Measurements from ENCODE around the gene PTP4A2. TPM values are rescaled to one million over a fixed set of nuclear protein-coding genes. Genes with fewer than 3 reads are reported as not detected.
A peak's percentile ranks its signal among the peaks of the same experiment; 100 is the strongest.

PTP4A2 gene
- 236 TPM for total RNA-seq
- 130 TPM for polyA plus RNA-seq (ENCODE audit: insufficient read depth, low read depth, low replicate concordance)
- long read RNA-seq, donor 1, transcript PTP4A2-218 (5 exons, 3,353 nt), result major isoform, 20 of 51 reads
- long read RNA-seq, donor 1, transcript PTP4A2-221 (6 exons, 3,921 nt), result minor isoform, 18 of 51 reads
- long read RNA-seq, donor 1, partial matches to known transcripts, result 8 of 51 reads
- long read RNA-seq, donor 1, other reads (novel, unspliced or antisense), result 0 of 51 reads
- long read RNA-seq, donor 2, transcript PTP4A2-221 (6 exons, 3,921 nt), result minor isoform, 29 of 90 reads
- long read RNA-seq, donor 2, transcript PTP4A2-218 (5 exons, 3,353 nt), result major isoform, 47 of 90 reads
- long read RNA-seq, donor 2, transcript PTP4A2-201 (4 exons, 1,032 nt), result minor isoform, 5 of 90 reads
- long read RNA-seq, donor 2, partial matches to known transcripts, result 7 of 90 reads
- long read RNA-seq, donor 2, other reads (novel, unspliced or antisense), result 0 of 90 reads
- long read RNA-seq, donor 3, transcript PTP4A2-221 (6 exons, 3,921 nt), result minor isoform, 27 of 101 reads
- long read RNA-seq, donor 3, transcript PTP4A2-201 (4 exons, 1,032 nt), result minor isoform, 9 of 101 reads
- long read RNA-seq, donor 3, transcript PTP4A2-218 (5 exons, 3,353 nt), result major isoform, 54 of 101 reads
- long read RNA-seq, donor 3, partial matches to known transcripts, result 6 of 101 reads
- long read RNA-seq, donor 3, other reads (novel, unspliced or antisense), result 0 of 101 reads
- long read RNA-seq, donor 4, transcript PTP4A2-201 (4 exons, 1,032 nt), result minor isoform, 5 of 103 reads
- long read RNA-seq, donor 4, transcript PTP4A2-221 (6 exons, 3,921 nt), result minor isoform, 17 of 103 reads
- long read RNA-seq, donor 4, transcript PTP4A2-218 (5 exons, 3,353 nt), result major isoform, 47 of 103 reads
- long read RNA-seq, donor 4, partial matches to known transcripts, result 20 of 103 reads
- long read RNA-seq, donor 4, other reads (novel, unspliced or antisense), result 11 of 103 reads
- long read RNA-seq, donor 5, transcript PTP4A2-218 (5 exons, 3,353 nt), result major isoform, 5 of 5 reads
- long read RNA-seq, donor 5, partial matches to known transcripts, result 0 of 5 reads
- long read RNA-seq, donor 5, other reads (novel, unspliced or antisense), result 0 of 5 reads
- long read RNA-seq, donor 6, transcript PTP4A2-218 (5 exons, 3,353 nt), result major isoform, 22 of 41 reads
- long read RNA-seq, donor 6, transcript PTP4A2-221 (6 exons, 3,921 nt), result minor isoform, 11 of 41 reads
- long read RNA-seq, donor 6, transcript PTP4A2-201 (4 exons, 1,032 nt), result minor isoform, 5 of 41 reads
- long read RNA-seq, donor 6, partial matches to known transcripts, result 0 of 41 reads
- long read RNA-seq, donor 6, other reads (novel, unspliced or antisense), result 0 of 41 reads
- long read RNA-seq, donor 7, transcript PTP4A2-221 (6 exons, 3,921 nt), result major isoform, 141 of 192 reads
- long read RNA-seq, donor 7, partial matches to known transcripts, result 1 of 192 reads
- long read RNA-seq, donor 7, other reads (novel, unspliced or antisense), result 50 of 192 reads
- long read RNA-seq, donor 8, transcript PTP4A2-221 (6 exons, 3,921 nt), result major isoform, 26 of 61 reads
- long read RNA-seq, donor 8, transcript PTP4A2-218 (5 exons, 3,353 nt), result minor isoform, 15 of 61 reads
- long read RNA-seq, donor 8, partial matches to known transcripts, result 10 of 61 reads
- long read RNA-seq, donor 8, other reads (novel, unspliced or antisense), result 0 of 61 reads
- long read RNA-seq, donor 9, transcript PTP4A2-221 (6 exons, 3,921 nt), result major isoform, 15 of 42 reads
- long read RNA-seq, donor 9, transcript PTP4A2-218 (5 exons, 3,353 nt), result minor isoform, 11 of 42 reads
- long read RNA-seq, donor 9, partial matches to known transcripts, result 11 of 42 reads
- long read RNA-seq, donor 9, other reads (novel, unspliced or antisense), result 0 of 42 reads
- long read RNA-seq, donor 10, transcript PTP4A2-221 (6 exons, 3,921 nt), result minor isoform, 20 of 151 reads
- long read RNA-seq, donor 10, transcript PTP4A2-218 (5 exons, 3,353 nt), result major isoform, 61 of 151 reads
- long read RNA-seq, donor 10, transcript PTP4A2-201 (4 exons, 1,032 nt), result minor isoform, 10 of 151 reads
- long read RNA-seq, donor 10, partial matches to known transcripts, result 56 of 151 reads
- long read RNA-seq, donor 10, other reads (novel, unspliced or antisense), result 0 of 151 reads

DNA sequence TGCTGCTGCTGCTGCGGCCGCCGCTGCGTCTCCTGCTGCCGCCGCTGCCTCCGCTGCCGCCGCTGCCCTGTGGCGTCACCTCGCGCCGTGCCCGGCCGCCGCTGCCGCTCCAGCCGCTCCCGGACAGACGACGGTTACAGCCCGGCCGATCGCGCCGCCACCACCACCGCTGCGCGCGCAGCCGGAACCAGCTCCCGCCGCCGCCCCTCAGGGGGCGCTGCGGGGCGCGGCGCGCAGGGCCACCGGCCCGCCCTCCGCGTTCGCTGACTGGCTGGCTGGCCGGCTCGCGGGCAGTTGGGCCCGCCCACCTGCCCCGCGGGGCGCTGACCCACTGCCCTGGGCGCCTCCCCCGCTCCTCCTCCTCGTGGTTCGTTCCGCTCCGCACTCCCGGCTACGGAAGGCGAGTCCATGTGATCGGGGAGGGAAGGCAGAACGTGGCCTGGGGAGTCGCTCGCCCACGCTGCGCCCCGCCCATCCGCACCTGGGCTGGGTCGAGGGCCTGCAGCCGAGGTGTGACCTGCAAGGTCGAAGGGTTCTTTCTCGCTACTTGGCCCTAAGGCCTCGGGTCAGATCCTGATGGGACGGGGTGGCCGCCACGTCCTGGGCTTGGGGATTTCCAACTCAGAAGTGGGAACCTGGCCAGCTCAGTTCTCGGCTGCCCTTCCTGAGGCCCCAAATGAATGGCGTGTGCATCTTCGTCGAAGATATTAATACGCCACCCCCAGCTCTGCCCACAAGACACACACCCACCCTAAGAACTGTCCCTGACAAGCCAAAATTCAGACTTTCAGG, at the start of gene PTP4A2:
TSS of gene PTP4A2 (minus strand) at position 185 of the 792 bp plus-strand sequence. CDS start 19,303 bp downstream, outside the sequence.
- Histone ChIP-seq H3K27ac (ENCODE audit: low read depth in 2 of 2, low read length in 2 of 2) (peak within 1 kb of the TSS; percentile 93 to 95), H3K36me3 (ENCODE audit: control insufficient read depth in 2 of 3, insufficient read depth in 3 of 3, low read length in 3 of 3) (no peaks in the 10 kb centered on the region), H3K4me1 (ENCODE audit: control insufficient read depth in 2 of 3, insufficient read depth in 2 of 3, low read depth in 1 of 3, low read length in 3 of 3) (peaks cover 2 to 30% (median 28%) of the 10 kb centered on the region in 3 donors), H3K4me3 (ENCODE audit: low read length in 3 of 3) (peak within 1 kb of the TSS; percentile 94 to 99 (median 95)), H3K9me3 (ENCODE audit: control insufficient read depth in 2 of 3, insufficient read depth in 1 of 3, low read length in 3 of 3) (no peaks in the 10 kb centered on the region), H3K9ac (ENCODE audit: low read length in 3 of 3) (peak within 1 kb of the TSS; percentile 68 to 98 (median 93)), H3K27me3 (ENCODE audit: control insufficient read depth, insufficient read depth, low read length) (no peaks in the 10 kb centered on the region)
- intact Hi-C loops (cut with DNase I), result no loop called here
- no peak for FAIRE-seq
- TF ChIP-seq, protein P1, sequence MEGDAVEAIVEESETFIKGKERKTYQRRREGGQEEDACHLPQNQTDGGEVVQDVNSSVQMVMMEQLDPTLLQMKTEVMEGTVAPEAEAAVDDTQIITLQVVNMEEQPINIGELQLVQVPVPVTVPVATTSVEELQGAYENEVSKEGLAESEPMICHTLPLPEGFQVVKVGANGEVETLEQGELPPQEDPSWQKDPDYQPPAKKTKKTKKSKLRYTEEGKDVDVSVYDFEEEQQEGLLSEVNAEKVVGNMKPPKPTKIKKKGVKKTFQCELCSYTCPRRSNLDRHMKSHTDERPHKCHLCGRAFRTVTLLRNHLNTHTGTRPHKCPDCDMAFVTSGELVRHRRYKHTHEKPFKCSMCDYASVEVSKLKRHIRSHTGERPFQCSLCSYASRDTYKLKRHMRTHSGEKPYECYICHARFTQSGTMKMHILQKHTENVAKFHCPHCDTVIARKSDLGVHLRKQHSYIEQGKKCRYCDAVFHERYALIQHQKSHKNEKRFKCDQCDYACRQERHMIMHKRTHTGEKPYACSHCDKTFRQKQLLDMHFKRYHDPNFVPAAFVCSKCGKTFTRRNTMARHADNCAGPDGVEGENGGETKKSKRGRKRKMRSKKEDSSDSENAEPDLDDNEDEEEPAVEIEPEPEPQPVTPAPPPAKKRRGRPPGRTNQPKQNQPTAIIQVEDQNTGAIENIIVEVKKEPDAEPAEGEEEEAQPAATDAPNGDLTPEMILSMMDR (IDR thresholded peaks at IDR 0.05; ENCODE audit: borderline replicate concordance, extremely low read depth, insufficient read depth), result peak; percentile 40
- DNase-seq, result peak; percentile 94 to 98 (median 96)

DNA sequence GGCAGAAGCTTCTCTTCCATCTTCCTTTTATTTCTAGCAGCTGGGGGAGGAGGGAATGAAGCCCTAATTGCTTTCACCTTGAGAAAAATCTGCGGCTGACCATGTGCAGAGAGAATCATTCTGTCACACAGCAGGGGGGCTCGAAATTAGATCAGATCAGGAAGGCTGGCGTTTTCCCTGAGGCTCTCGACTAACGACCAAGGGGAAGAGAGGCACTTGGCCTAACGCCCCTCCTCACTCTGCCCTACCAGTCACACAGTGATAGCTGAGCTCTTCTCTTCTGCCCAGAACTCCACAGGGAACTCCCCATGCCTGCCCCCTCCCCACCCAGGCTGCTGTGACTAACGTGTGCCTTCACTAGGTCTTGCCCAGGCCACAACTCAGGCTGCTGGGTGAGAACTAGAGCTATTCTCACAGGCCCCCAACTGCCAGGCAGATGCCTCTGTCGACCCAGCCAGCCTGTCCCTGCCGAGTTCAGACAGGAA, 49.0 kb upstream of the PTP4A2 start:
- Histone ChIP-seq H3K4me3 (ENCODE audit: low read length in 3 of 3) (no peak overlapping the region), H3K9ac (ENCODE audit: low read length in 3 of 3) (no peak overlapping the region), H3K27ac (ENCODE audit: low read depth in 2 of 2, low read length in 2 of 2) (no peak overlapping the region), H3K4me1 (ENCODE audit: control insufficient read depth in 2 of 3, insufficient read depth in 2 of 3, low read depth in 1 of 3, low read length in 3 of 3) (no peaks in the 10 kb centered on the region), H3K27me3 (ENCODE audit: control insufficient read depth, insufficient read depth, low read length) (no peaks in the 10 kb centered on the region), H3K36me3 (ENCODE audit: control insufficient read depth in 2 of 3, insufficient read depth in 3 of 3, low read length in 3 of 3) (no peaks in the 10 kb centered on the region), H3K9me3 (ENCODE audit: control insufficient read depth in 2 of 3, insufficient read depth in 1 of 3, low read length in 3 of 3) (no peaks in the 10 kb centered on the region)
- no peak for DNase-seq
- TF ChIP-seq, protein P1 (IDR thresholded peaks at IDR 0.05; ENCODE audit: borderline replicate concordance, extremely low read depth, insufficient read depth), result no peak
- no peak for FAIRE-seq
- intact Hi-C loops (cut with DNase I), result no loop called here

Measured in kidney (tissue), 22 donors.